Stimulated activated CD4-positive, alpha-beta T cell treated with anti-CD3 and anti-CD28 coated beads, TNF-alpha, amount 100 ng/mL, for 48 hours (primary cell): ENCODE data around the gene KIF6.
"Not testable (repeated sequence)": the region's sequence is repeated elsewhere in the genome, so short reads cannot be mapped to it uniquely, and the experiment has no call there.

Experiments
- DNase-seq, 3 donors: peaks; one replicate each; pipeline ENCODE4 v3.0.0-alpha.2; 2020; ENCODE audit warnings: low read depth in 3 of 3

KIF6 gene

DNA sequence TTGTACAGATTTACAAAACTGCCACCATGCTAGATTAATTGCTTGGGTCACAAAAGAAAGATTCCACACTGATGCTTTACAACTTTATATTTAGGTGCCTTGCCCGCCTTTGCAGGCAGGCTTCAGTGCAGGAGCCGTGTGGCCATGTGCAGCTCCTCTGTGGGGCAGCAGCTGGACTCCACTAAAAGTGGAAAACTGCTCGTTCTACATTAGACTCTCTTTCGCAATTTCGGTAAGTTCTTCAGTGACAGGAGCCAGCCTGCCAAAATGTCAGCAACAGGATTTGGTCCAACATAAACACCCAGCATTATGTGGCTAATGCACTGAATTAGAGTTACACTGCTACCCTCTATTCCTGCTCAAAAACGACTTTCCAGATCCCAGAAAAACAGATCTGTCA is 228.3 kb downstream of the KIF6 start:
- no peak for DNase-seq

- DNase-seq: no peak
These were observed 228.8 kb downstream of the KIF6 start for GRCh38 chr6:39496456-39496855.

GRCh38 chr6:39495640-39496039 is 229.6 kb downstream of the KIF6 start:
- DNase-seq: no peak

DNA sequence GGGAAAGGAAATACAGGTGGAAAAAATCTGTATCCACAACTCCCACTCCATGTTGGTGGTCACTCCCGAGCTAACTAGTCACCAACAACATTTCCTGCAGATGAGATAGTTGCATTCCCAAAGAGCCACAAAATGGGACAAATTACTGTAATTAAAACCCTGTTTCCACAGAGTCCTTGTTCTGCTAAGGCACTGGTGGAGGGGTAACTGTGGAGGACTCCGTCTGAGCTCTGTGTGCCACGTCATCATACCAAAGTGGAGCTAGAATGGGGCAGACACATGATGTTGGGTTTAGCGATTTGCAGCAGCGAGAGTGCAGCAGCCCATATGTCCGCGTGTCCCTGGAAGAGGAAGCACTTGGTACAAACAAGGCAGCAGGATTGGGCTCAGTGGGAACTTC is 230.2 kb downstream of the KIF6 start:
- DNase-seq: no peak

GRCh38 chr6:39493777-39494176 is 231.4 kb downstream of the KIF6 start:
- DNase-seq: no peak

GRCh38 chr6:39493174-39493573 is 232.0 kb downstream of the KIF6 start:
- DNase-seq: no peak

GRCh38 chr6:39490108-39490507 is 235.1 kb downstream of the KIF6 start:
- DNase-seq: no peak

GRCh38 chr6:39488255-39488879 is 236.8 kb downstream of the KIF6 start:
- no peak for DNase-seq

GRCh38 chr6:39484276-39484675 is 240.9 kb downstream of the KIF6 start:
- DNase-seq: no peak

GRCh38 chr6:39479819-39480218 is 245.4 kb downstream of the KIF6 start:
- DNase-seq: not testable (repeated sequence)

- no peak for DNase-seq
These were observed 248.5 kb downstream of the KIF6 start for GRCh38 chr6:39476670-39477069.

- DNase-seq: no peak
These were observed 249.1 kb downstream of the KIF6 start for GRCh38 chr6:39476151-39476550.

DNA sequence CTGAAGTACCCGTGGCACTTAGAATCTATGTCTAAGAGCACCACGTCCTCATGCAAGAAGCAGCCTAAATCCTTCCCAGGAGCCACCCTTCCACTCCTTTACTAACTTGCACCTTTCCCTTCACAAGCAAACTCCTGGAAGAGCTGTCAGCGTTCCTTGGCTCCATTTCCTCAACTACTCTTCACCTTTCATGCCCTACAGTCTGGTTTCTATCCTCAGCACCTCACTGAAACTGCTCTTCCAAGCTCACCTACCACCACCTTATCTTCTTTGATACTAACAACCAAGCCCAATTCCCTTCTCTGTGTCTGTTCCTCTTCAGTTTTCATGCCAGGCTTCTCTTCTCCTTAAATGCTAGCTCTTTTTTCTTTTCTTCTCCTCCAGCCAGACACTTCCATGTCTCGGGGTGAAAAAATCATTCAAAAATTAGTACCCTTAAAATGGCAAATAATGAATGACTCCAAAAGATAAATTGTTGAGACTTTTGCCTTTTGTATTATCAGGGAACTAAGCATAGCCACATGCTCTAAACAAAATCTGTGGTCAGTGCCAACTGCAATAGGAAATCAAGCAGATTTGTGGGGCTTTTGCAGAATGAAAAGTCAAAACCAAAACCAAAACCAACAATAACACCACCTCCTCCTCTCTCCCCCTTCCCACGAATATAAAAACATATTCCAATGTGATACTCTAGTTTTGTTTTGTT is 253.1 kb downstream of the KIF6 start:
- no peak for DNase-seq

DNA sequence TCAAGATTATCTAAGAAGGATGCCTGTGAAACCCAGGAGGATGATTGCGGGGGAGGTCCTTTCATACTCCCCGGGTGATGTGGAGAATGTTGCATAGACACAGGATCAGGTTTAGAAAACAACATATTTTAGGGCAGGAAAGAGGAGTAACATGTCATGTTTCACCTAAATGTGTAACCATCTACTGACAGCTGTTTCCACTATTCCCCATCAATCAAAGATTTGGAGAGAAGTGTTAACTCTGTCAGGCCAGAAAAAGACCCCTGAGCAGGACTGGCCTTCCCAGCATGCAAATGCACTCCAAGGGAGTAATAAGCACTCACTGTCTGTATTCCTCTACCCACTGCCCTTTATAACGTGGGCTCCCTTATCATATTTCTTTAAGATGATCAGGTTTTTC is 254.7 kb downstream of the KIF6 start:
- no peak for DNase-seq

DNA sequence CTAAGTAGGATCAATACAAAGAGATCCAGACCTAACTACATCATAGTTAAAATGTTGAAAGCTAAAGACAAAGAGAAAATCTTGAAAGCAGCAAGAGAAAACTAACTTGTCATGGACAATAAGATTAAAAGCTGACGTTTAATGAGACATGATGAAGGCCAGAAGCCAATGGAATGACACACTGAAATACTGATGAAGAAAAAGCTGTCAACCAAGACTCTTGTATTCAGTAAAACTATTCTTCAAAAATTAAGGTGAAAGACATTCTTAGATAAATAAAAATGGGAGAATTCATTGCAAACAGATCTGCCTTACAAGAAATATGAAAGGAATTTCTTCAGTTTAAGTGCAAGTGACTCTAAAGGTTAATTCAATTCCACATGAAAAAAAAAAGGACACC is 256.8 kb downstream of the KIF6 start:
- no peak for DNase-seq

DNA sequence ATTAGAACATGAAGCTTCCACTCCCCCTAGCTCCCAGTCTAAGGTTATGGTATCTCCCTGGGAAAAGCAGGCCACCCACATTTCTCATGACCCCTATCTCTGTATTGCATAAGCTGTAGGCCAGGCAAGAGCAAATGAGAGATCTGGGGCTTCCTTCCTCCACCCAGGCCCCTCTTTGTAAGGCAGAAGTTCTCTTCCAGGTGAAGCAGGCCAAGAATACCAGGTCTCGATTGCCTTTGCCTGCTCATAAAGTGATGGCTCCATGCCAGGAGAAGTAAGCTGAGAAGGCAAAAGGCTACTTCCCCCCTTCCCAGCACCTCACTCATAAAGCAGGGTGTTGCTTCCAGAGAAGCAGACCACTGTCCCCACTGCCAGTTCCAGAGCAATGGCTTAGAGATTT is 258.6 kb downstream of the KIF6 start:
- no peak for DNase-seq

GRCh38 chr6:39465539-39465938 is 259.7 kb downstream of the KIF6 start:
- DNase-seq: no peak

- no peak for DNase-seq
These were observed 261.1 kb downstream of the KIF6 start for GRCh38 chr6:39464067-39464466.

DNA sequence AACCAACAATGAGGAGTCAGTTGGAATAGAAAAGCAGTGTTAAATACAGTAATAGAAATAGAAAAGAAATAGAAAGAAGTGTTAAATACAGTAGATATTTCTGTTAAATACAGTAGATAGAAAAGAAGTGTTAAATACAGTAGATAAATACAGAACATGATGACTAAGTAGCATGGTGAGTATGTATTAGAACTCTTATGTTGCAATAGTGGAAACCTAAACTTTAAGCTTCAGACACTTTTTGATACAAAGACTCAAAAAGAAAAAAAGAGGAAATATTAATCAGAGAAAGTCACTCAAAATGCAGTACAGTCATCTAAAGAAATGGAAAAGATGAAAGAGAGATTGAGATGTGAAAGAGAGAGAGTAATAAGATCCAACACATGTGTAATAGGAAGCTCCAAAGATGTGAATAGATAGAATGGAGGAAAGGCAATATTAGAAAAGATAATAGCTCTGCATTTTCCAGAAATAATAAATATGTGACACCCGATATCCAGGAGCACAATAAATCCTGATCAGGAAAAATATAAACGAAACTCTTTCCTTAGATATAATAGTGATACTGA is 271.2 kb downstream of the KIF6 start:
- DNase-seq: no peak

GRCh38 chr6:39453241-39453640 is 272.0 kb downstream of the KIF6 start:
- DNase-seq: no peak

- DNase-seq: no peak
These were observed 272.7 kb downstream of the KIF6 start for GRCh38 chr6:39452306-39453145.

DNA sequence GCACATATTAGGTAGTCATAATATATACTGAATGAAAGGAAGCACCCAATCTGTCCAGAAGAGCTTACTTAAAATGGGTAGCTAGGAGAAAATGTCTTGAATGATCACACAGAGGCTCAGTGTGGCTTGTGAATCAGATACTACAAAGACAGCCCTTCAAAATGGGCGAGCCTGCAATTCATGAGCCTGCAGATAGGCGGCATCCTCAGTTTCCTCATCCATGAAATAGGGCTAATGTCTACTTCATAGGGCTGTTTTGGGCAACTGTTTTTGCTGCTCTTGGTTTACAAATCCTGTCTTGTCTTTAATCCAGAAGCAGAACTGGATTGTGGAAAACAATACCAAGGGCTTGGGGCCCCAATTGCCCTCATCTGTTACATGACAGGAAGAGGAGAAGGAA is 273.4 kb downstream of the KIF6 start:
- DNase-seq: no peak

- no peak for DNase-seq
These were observed 276.2 kb downstream of the KIF6 start for GRCh38 chr6:39449022-39449421.
